GM04504 (cell line): ENCODE measurements around the gene TOR2A.

Source experiments
- DNase-seq: peaks from one replicate; pipeline ENCODE4 v3.0.0-alpha.2; 2012; ENCODE audit warnings: low read depth

TOR2A gene

GRCh38 chr9:127698985-127699670, 36.0 kb downstream of the TOR2A start:
- DNase-seq, result peak; percentile 96

GRCh38 chr9:127698386-127698785, 36.7 kb downstream of the TOR2A start:
- no peak for DNase-seq

GRCh38 chr9:127697575-127697974, 37.5 kb downstream of the TOR2A start:
- no peak for DNase-seq

- DNase-seq, result no peak
Observed at GRCh38 chr9:127694890-127695720, 40.0 kb downstream of the TOR2A start.

GRCh38 chr9:127693697-127694096, 41.4 kb downstream of the TOR2A start:
- no peak for DNase-seq

- no peak for DNase-seq
Observed at GRCh38 chr9:127693143-127693542, 42.0 kb downstream of the TOR2A start.

- no peak for DNase-seq
Observed at GRCh38 chr9:127692071-127692470, 43.0 kb downstream of the TOR2A start.

GRCh38 chr9:127690735-127691134, 44.4 kb downstream of the TOR2A start:
- DNase-seq, result no peak

- DNase-seq, result no peak
Observed at GRCh38 chr9:127689329-127690000, 45.6 kb downstream of the TOR2A start.

GRCh38 chr9:127686461-127687393, 48.4 kb downstream of the TOR2A start:
- no peak for DNase-seq

GRCh38 chr9:127684576-127684975, 50.5 kb downstream of the TOR2A start:
- peak; percentile 39 for DNase-seq

GRCh38 chr9:127683723-127684122, 51.4 kb downstream of the TOR2A start:
- peak; percentile 71 for DNase-seq

- no peak for DNase-seq
Observed at GRCh38 chr9:127682351-127683136, 52.5 kb downstream of the TOR2A start.
